HTERT RPE-1 (cell line): ENCODE measurements around the gene ZNF154.
"Not testable (repeated sequence)": the region's sequence is repeated elsewhere in the genome, so short reads cannot be mapped to it uniquely, and the experiment has no call there.

Experiments
- in situ Hi-C: fragments of 300-500 bp; cut with MboI; formaldehyde crosslinking; loops from 4 replicates; pipeline ENCODE4 v1.14.3; 2020; ENCODE audit warnings: low sequenced_read_pairs

Gene ZNF154

GRCh38 chr19:57708641-57709361, at the start of gene ZNF154:
ZNF154 (minus strand) TSS chr19:57709204; CDS start chr19:57708971, 233 bp downstream.
- in situ Hi-C loops, result no loop called here

GRCh38 chr19:57757941-57758340, 48.9 kb upstream of the ZNF154 start:
- in situ Hi-C loops, result no loop called here

GRCh38 chr19:57755031-57755430, 46.0 kb upstream of the ZNF154 start:
- in situ Hi-C loops, result no loop called here

GRCh38 chr19:57754091-57754673, 45.2 kb upstream of the ZNF154 start:
- in situ Hi-C loops, result no loop called here

- in situ Hi-C loops, result no loop called here
Measured at GRCh38 chr19:57748029-57748428, 39.0 kb upstream of the ZNF154 start.

- in situ Hi-C loops, result no loop called here
Measured at GRCh38 chr19:57747472-57747807, 38.4 kb upstream of the ZNF154 start.

- in situ Hi-C loops, result no loop called here
Measured at GRCh38 chr19:57746580-57747471, 37.8 kb upstream of the ZNF154 start, which contains the start of gene ZNF776. ZNF776 (plus strand) TSS chr19:57746815; CDS start chr19:57747059, 244 bp downstream.

GRCh38 chr19:57738770-57739169, 29.8 kb upstream of the ZNF154 start:
- in situ Hi-C loops, result not testable (repeated sequence)

- in situ Hi-C loops, result not testable (repeated sequence)
Measured at GRCh38 chr19:57738320-57738719, 29.3 kb upstream of the ZNF154 start.

- in situ Hi-C loops, result no loop called here
Measured at GRCh38 chr19:57720878-57721277, 11.9 kb upstream of the ZNF154 start.

- in situ Hi-C loops, result no loop called here
Measured at GRCh38 chr19:57719901-57720519, 11.0 kb upstream of the ZNF154 start.

GRCh38 chr19:57719424-57719823, 10.4 kb upstream of the ZNF154 start:
- in situ Hi-C loops, result no loop called here

GRCh38 chr19:57712222-57712621, 3.2 kb upstream of the ZNF154 start:
- in situ Hi-C loops, result no loop called here

- in situ Hi-C loops, result no loop called here
Measured at GRCh38 chr19:57709616-57710015, 612 bp upstream of the ZNF154 start.

- in situ Hi-C loops, result no loop called here
Measured at GRCh38 chr19:57706346-57706745, 2.7 kb downstream of the ZNF154 start.

- in situ Hi-C loops, result no loop called here
Measured at GRCh38 chr19:57701625-57702024, 7.4 kb downstream of the ZNF154 start.

GRCh38 chr19:57689750-57690149, 19.3 kb downstream of the ZNF154 start:
- in situ Hi-C loops, result no loop called here

- in situ Hi-C loops, result no loop called here
Measured at GRCh38 chr19:57688011-57688763, 20.8 kb downstream of the ZNF154 start.

GRCh38 chr19:57687363-57688010, 21.5 kb downstream of the ZNF154 start:
- in situ Hi-C loops, result no loop called here

- in situ Hi-C loops, result no loop called here
Measured at GRCh38 chr19:57686727-57687126, 22.3 kb downstream of the ZNF154 start.
